ENCODE results near the gene HDAC11.
A peak's percentile ranks its signal among the peaks of the same experiment; 100 is the strongest.
"Not testable (repeated sequence)": the region's sequence is repeated elsewhere in the genome, so short reads cannot be mapped to it uniquely, and the experiment has no call there.

The HDAC11 gene

GRCh38 chr3:13492976-13493866, 13.1 kb downstream of the HDAC11 start:
- DNase-seq (ENCODE audit: low read depth in 3 of 3), result no peak

- DNase-seq (ENCODE audit: low read depth in 3 of 3), result no peak
These were observed 13.8 kb downstream of the HDAC11 start for GRCh38 chr3:13493867-13494441.

- no peak for DNase-seq (ENCODE audit: low read depth in 3 of 3)
These were observed 14.6 kb downstream of the HDAC11 start for GRCh38 chr3:13494463-13495350.

GRCh38 chr3:13495351-13495813, 15.3 kb downstream of the HDAC11 start:
- no peak for DNase-seq (ENCODE audit: low read depth in 3 of 3)

GRCh38 chr3:13495921-13496723, 16.0 kb downstream of the HDAC11 start:
- peak; percentile 35 to 72 (median 44) for DNase-seq (ENCODE audit: low read depth in 3 of 3)

GRCh38 chr3:13496879-13497278, 16.8 kb downstream of the HDAC11 start:
- no peak for DNase-seq (ENCODE audit: low read depth in 3 of 3)

GRCh38 chr3:13497386-13497785, 17.3 kb downstream of the HDAC11 start:
- DNase-seq (ENCODE audit: low read depth in 3 of 3), result no peak

GRCh38 chr3:13498354-13499060, 18.4 kb downstream of the HDAC11 start:
- no peak for DNase-seq (ENCODE audit: low read depth in 3 of 3)

GRCh38 chr3:13499246-13499645, 19.1 kb downstream of the HDAC11 start:
- DNase-seq (ENCODE audit: low read depth in 3 of 3), result not testable (repeated sequence)

GRCh38 chr3:13500133-13500885, 20.2 kb downstream of the HDAC11 start:
- DNase-seq (ENCODE audit: low read depth in 3 of 3), result no peak

- no peak for DNase-seq (ENCODE audit: low read depth in 3 of 3)
These were observed 20.9 kb downstream of the HDAC11 start for GRCh38 chr3:13501056-13501455.

GRCh38 chr3:13501521-13501920, 21.4 kb downstream of the HDAC11 start:
- DNase-seq (ENCODE audit: low read depth in 3 of 3), result no peak

- DNase-seq (ENCODE audit: low read depth in 3 of 3), result no peak
These were observed 22.1 kb downstream of the HDAC11 start for GRCh38 chr3:13501958-13502790.

GRCh38 chr3:13502791-13503060, 22.6 kb downstream of the HDAC11 start:
- DNase-seq (ENCODE audit: low read depth in 3 of 3), result no peak

GRCh38 chr3:13504161-13504831, 24.2 kb downstream of the HDAC11 start:
- no peak for DNase-seq (ENCODE audit: low read depth in 3 of 3)

GRCh38 chr3:13505147-13506130, 25.3 kb downstream of the HDAC11 start:
- DNase-seq (ENCODE audit: low read depth in 3 of 3), result no peak

- no peak for DNase-seq (ENCODE audit: low read depth in 3 of 3)
These were observed 26.1 kb downstream of the HDAC11 start for GRCh38 chr3:13506239-13506638.
